Smooth muscle cell (in vitro differentiated cells): ENCODE data around the gene TRIM52. TPM values are rescaled to one million over a fixed set of nuclear protein-coding genes. Genes with fewer than 3 reads are reported as not detected.
A peak's percentile ranks its signal among the peaks of the same experiment; 100 is the strongest.
"Not testable (repeated sequence)": the region's sequence is repeated elsewhere in the genome, so short reads cannot be mapped to it uniquely, and the experiment has no call there.

ENCODE experiments used
- DNase-seq: peaks from one replicate; lab custom pipeline; 2025; ENCODE audit not compliant: unreplicated experiment; lab: John Stamatoyannopoulos, UW
- H2AFZ ChIP-seq: fragments of 200-600 bp; sonication (generic); 2 replicates; pipeline ENCODE4 v1.6.0; 2016; ENCODE audit warnings: antibody characterized with exemption, low read depth, mild to moderate bottlenecking
- H3F3A ChIP-seq: fragments of 200-600 bp; sonication (generic); 2 replicates; pipeline ENCODE4 v1.6.0; 2017; ENCODE audit warnings: antibody characterized with exemption, low read depth
- H3K27ac ChIP-seq: fragments of 200-600 bp; sonication (generic); 2 replicates; pipeline ENCODE4 v1.5.1; 2016; ENCODE audit warnings: low read depth, mild to moderate bottlenecking
- H3K27me3 ChIP-seq: fragments of 200-600 bp; sonication (generic); 2 replicates; pipeline ENCODE4 v1.6.1; 2016; ENCODE audit warnings: low read depth, mild to moderate bottlenecking
- H3K36me3 ChIP-seq: fragments of 200-600 bp; sonication (generic); 2 replicates; pipeline ENCODE4 v1.5.1; 2016; ENCODE audit warnings: low read depth
- H3K4me1 ChIP-seq: fragments of 200-600 bp; sonication (generic); 2 replicates; pipeline ENCODE4 v1.5.1; 2016; ENCODE audit warnings: low read depth
- H3K4me2 ChIP-seq: fragments of 200-600 bp; sonication (generic); 2 replicates; pipeline ENCODE4 v1.6.0; 2016; ENCODE audit warnings: mild to moderate bottlenecking
- H3K4me3 ChIP-seq: fragments of 200-600 bp; sonication (generic); 2 replicates; pipeline ENCODE4 v1.5.1; 2016; ENCODE audit warnings: mild to moderate bottlenecking
- H3K79me2 ChIP-seq: fragments of 200-600 bp; sonication (generic); 2 replicates; pipeline ENCODE4 v1.6.0; 2016; ENCODE audit warnings: low read depth, mild to moderate bottlenecking
- H3K9ac ChIP-seq: fragments of 200-600 bp; sonication (generic); 2 replicates; pipeline ENCODE4 v1.6.0; 2016; ENCODE audit warnings: low read depth
- H3K9me3 ChIP-seq: fragments of 200-600 bp; sonication (generic); replicated peaks from 2 replicates; pipeline ENCODE4 v1.5.1; 2016; ENCODE audit warnings: low read depth
- H4K20me1 ChIP-seq: fragments of 200-600 bp; sonication (generic); 2 replicates; pipeline ENCODE4 v1.6.0; 2016; ENCODE audit warnings: low read depth
- CTCF ChIP-seq: fragments of 200-600 bp; sonication (generic); IDR thresholded peaks from 2 replicates; pipeline ENCODE4 v1.5.1; 2017; ENCODE audit warnings: borderline replicate concordance, mild to moderate bottlenecking, antibody characterized with exemption; ENCODE audit not compliant: insufficient read depth, poor library complexity, severe bottlenecking
- WGBS: methylation state at CpG from one replicate; pipeline ENCODE4 v1.1.7; 2016; ENCODE audit warnings: low lambda C conversion rate; 5-methylcytosine and 5-hydroxymethylcytosine counted together
- polyA plus RNA-seq: library from polyadenylated mRNA; unstranded; fragments of >200 nt; fragmentation: Nextera tagmentation; extraction: Ambion mirVana; gene quantifications from 2 replicates; pipeline ENCODE4 v1.2.1, GENCODE V29; 2016
- total RNA-seq: library from RNA; depleted of rRNA; stranded (reverse); fragments of >200 nt; gene quantifications from 2 replicates; pipeline ENCODE4 v1.2.3, GENCODE V29; 2014

Gene TRIM52
- total and polyA plus RNA-seq, 2 experiments from 2014 or later = 3.2 to 5.0 TPM

- DNase-seq = no peak
- Histone ChIP-seq H3K27ac (no peak overlapping the region), H3K27me3 (no peaks in the 10 kb centered on the region), H3K9ac (no peak overlapping the region), H4K20me1 (peaks cover 51% of the 10 kb centered on the region), H3K79me2 (peaks cover 20% of the 10 kb centered on the region), H3K4me2 (no peak overlapping the region), H3K36me3 (no peaks in the 10 kb centered on the region), H2AFZ (no peak overlapping the region), H3K4me3 (no peak overlapping the region), H3K4me1 (peaks cover 7% of the 10 kb centered on the region), H3F3A (no peaks in the 10 kb centered on the region), H3K9me3 (no peaks in the 10 kb centered on the region)
- TF ChIP-seq CTCF = no peak
- 92% methylated on average over 12 of the region's 13 CpGs for WGBS
Measured at GRCh38 chr5:181283347-181283746, 22.4 kb upstream of the TRIM52 start.

GRCh38 chr5:181282874-181283273 is 21.9 kb upstream of the TRIM52 start:
- Histone ChIP-seq H3K9me3 (no peaks in the 10 kb centered on the region), H3K79me2 (peaks cover 20% of the 10 kb centered on the region), H3K27me3 (no peaks in the 10 kb centered on the region), H3K4me3 (no peak overlapping the region), H4K20me1 (peaks cover 46% of the 10 kb centered on the region), H3K36me3 (no peaks in the 10 kb centered on the region), H3K9ac (no peak overlapping the region), H3K4me2 (no peak overlapping the region), H2AFZ (no peak overlapping the region), H3F3A (no peaks in the 10 kb centered on the region), H3K27ac (no peak overlapping the region), H3K4me1 (peaks cover 7% of the 10 kb centered on the region)
- 97% methylated on average over 7 of the region's 7 CpGs for WGBS
- no peak for TF ChIP-seq CTCF
- no peak for DNase-seq

- Histone ChIP-seq H3K4me3 (peak overlapping the region; percentile 73), H3K79me2 (peaks cover 18% of the 10 kb centered on the region), H3K4me2 (peak overlapping the region; percentile 89), H4K20me1 (peaks cover 42% of the 10 kb centered on the region)
- not testable (repeated sequence) for H3K9me3 ChIP-seq, H3K9ac ChIP-seq, H2AFZ ChIP-seq, H3F3A ChIP-seq, H3K4me1 ChIP-seq, H3K36me3 ChIP-seq, DNase-seq, H3K27ac ChIP-seq, H3K27me3 ChIP-seq
- WGBS = 73% methylated on average over 11 of the region's 16 CpGs
Measured at GRCh38 chr5:181282415-181282814, 21.5 kb upstream of the TRIM52 start.

GRCh38 chr5:181281984-181282316 is 21.0 kb upstream of the TRIM52 start:
- Histone ChIP-seq H3K9ac (no peak overlapping the region), H3K27ac (no peak overlapping the region), H2AFZ (no peak overlapping the region), H3K9me3 (no peaks in the 10 kb centered on the region), H3K36me3 (no peaks in the 10 kb centered on the region), H3K4me3 (peak overlapping the region; percentile 73), H3K4me2 (peak overlapping the region; percentile 89), H3K79me2 (peaks cover 17% of the 10 kb centered on the region), H3K4me1 (peaks cover 7% of the 10 kb centered on the region), H3F3A (no peaks in the 10 kb centered on the region), H3K27me3 (no peaks in the 10 kb centered on the region), H4K20me1 (peaks cover 37% of the 10 kb centered on the region)
- WGBS = 7% methylated on average over 11 of the region's 18 CpGs
- DNase-seq = no peak
- no peak for TF ChIP-seq CTCF
